Bronchial epithelial cell (primary cell): ENCODE data around the gene TP53I11. TPM values are rescaled to one million over a fixed set of nuclear protein-coding genes. Genes with fewer than 3 reads are reported as not detected.

ENCODE experiments used
- DNase-seq: peaks from one replicate; pipeline ENCODE4 v3.0.0-alpha.2; 2010; ENCODE audit warnings: low read depth
- FAIRE-seq: peaks from 2 replicates; lab custom pipeline; 2011; peaks lifted over from hg19 to GRCh38; lab: Jason Lieb, UNC
- H3K27me3 ChIP-seq: 2 replicates; pipeline ENCODE4 v1.5.1; 2011; ENCODE audit warnings: low read length; ENCODE audit not compliant: control insufficient read depth, insufficient read depth
- H3K36me3 ChIP-seq: 2 replicates; pipeline ENCODE4 v1.5.1; 2011; ENCODE audit warnings: low read length; ENCODE audit not compliant: control insufficient read depth, insufficient read depth
- H3K4me3 ChIP-seq: 2 replicates; pipeline ENCODE4 v1.5.1; 2011; ENCODE audit warnings: mild to moderate bottlenecking, low read depth, low read length, control low read depth
- CTCF ChIP-seq: IDR thresholded peaks from 2 replicates; pipeline ENCODE4 v1.5.1; 2011; ENCODE audit warnings: mild to moderate bottlenecking, moderate library complexity, low read length, control low read depth, inconsistent platforms; ENCODE audit not compliant: insufficient read depth, severe bottlenecking
- total RNA-seq: library from RNA; depleted of rRNA; stranded (reverse); fragments of >200 nt; gene quantifications from 2 replicates; pipeline ENCODE4 v1.2.1, GENCODE V29; 2014

Gene TP53I11
- total RNA-seq, 1 donor from 2014 or later: 1.8 TPM

GRCh38 chr11:44934735-44935250 is 15.9 kb downstream of the TP53I11 start:
- peaks cover 4% of the 10 kb centered on the region for H3K27me3 ChIP-seq
- DNase-seq: no peak
- no peak overlapping the region for H3K4me3 ChIP-seq
- TF ChIP-seq CTCF: no peak
- FAIRE-seq: no peak
- no peaks in the 10 kb centered on the region for H3K36me3 ChIP-seq

- TF ChIP-seq CTCF: no peak
- no peaks in the 10 kb centered on the region for H3K36me3 ChIP-seq
- no peak for FAIRE-seq
These were observed 16.6 kb downstream of the TP53I11 start for GRCh38 chr11:44934110-44934509.

GRCh38 chr11:44931466-44931865 is 19.2 kb downstream of the TP53I11 start:
- DNase-seq (no peak), FAIRE-seq (no peak)
- H3K27me3 ChIP-seq: peaks cover 5% of the 10 kb centered on the region
- TF ChIP-seq CTCF: no peak
- H3K36me3 ChIP-seq: no peaks in the 10 kb centered on the region
- H3K4me3 ChIP-seq: no peak overlapping the region

More at GRCh38 chr11:44934110-44934509, 16.6 kb downstream of the TP53I11 start:
- H3K27me3 ChIP-seq: peaks cover 4% of the 10 kb centered on the region
- no peak for DNase-seq
- no peak overlapping the region for H3K4me3 ChIP-seq

- Histone ChIP-seq H3K36me3 (no peaks in the 10 kb centered on the region), H3K4me3 (no peak overlapping the region), H3K27me3 (peaks cover 5% of the 10 kb centered on the region)
- FAIRE-seq (no peak), DNase-seq (no peak)
- TF ChIP-seq CTCF: no peak
These were observed 19.9 kb downstream of the TP53I11 start for GRCh38 chr11:44930588-44931302.

- TF ChIP-seq CTCF: no peak
- H3K4me3 ChIP-seq: no peak overlapping the region
- FAIRE-seq: no peak
- no peak for DNase-seq
- H3K27me3 ChIP-seq: peaks cover 5% of the 10 kb centered on the region
- H3K36me3 ChIP-seq: no peaks in the 10 kb centered on the region
These were observed 21.9 kb downstream of the TP53I11 start for GRCh38 chr11:44928816-44929215.

- FAIRE-seq: no peak
- H3K4me3 ChIP-seq: no peak overlapping the region
- no peaks in the 10 kb centered on the region for H3K36me3 ChIP-seq
- no peak for DNase-seq
- TF ChIP-seq CTCF: no peak
- H3K27me3 ChIP-seq: peaks cover 5% of the 10 kb centered on the region
These were observed 22.5 kb downstream of the TP53I11 start for GRCh38 chr11:44928144-44928543.
